Heart right ventricle (tissue), 16 donors: Measurements from ENCODE around the gene WDR41. TPM values are rescaled to one million over a fixed set of nuclear protein-coding genes. Genes with fewer than 3 reads are reported as not detected.

ENCODE experiments used
- ATAC-seq, 8 donors: fragments of 200-7000 bp; cut with Tn5 transposase; one replicate each; pipeline ENCODE4 v1.9.1; 2020; ENCODE audit warnings: mild to moderate bottlenecking in 8 of 8, moderate library complexity in 8 of 8, moderate number of reproducible peaks in 1 of 8
- DNase-seq, 2 donors: peaks; one replicate each; pipeline ENCODE4 v3.0.0-alpha.2; 2020
- H3K27ac ChIP-seq, 10 donors: fragments of 200-600 bp; sonication (generic) in 2 of 10; one replicate each; pipeline versions ENCODE4 v1.5.0 to v1.8.0; 2020 to 2022; ENCODE audit warnings: mild to moderate bottlenecking in 3 of 10
- H3K27me3 ChIP-seq, 7 donors: fragments of 200-600 bp; one replicate each; pipeline ENCODE4 v1.8.0; 2021 to 2022; ENCODE audit warnings: mild to moderate bottlenecking in 2 of 7
- H3K36me3 ChIP-seq, 9 donors: fragments of 200-600 bp; sonication (generic) in 1 of 9; one replicate each; pipeline versions ENCODE4 v1.5.0 to v1.8.0; 2020 to 2022; ENCODE audit warnings: mild to moderate bottlenecking in 2 of 9
- H3K4me1 ChIP-seq, 9 donors: fragments of 200-600 bp; sonication (generic) in 1 of 9; one replicate each; pipeline versions ENCODE4 v1.5.0 to v1.8.0; 2020 to 2022; ENCODE audit warnings: mild to moderate bottlenecking in 4 of 9
- H3K4me3 ChIP-seq, 10 donors: fragments of 200-600 bp; sonication (generic) in 2 of 10; one replicate each; pipeline versions ENCODE4 v1.5.0 to v1.8.0; 2020 to 2022; ENCODE audit warnings: mild to moderate bottlenecking in 7 of 10, moderate library complexity in 2 of 10
- H3K9me3 ChIP-seq, 11 donors: fragments of 200-600 bp in 10 of 11; sonication (generic) in 2 of 11; one replicate each; pipeline versions ENCODE4 v1.5.0 to v1.8.0; 2013 to 2022; ENCODE audit warnings: mild to moderate bottlenecking in 2 of 11, control low read depth in 1 of 11, moderate library complexity in 1 of 11
- CTCF ChIP-seq, 9 donors: fragments of 200-600 bp; sonication (generic) in 2 of 9; IDR thresholded peaks; one replicate each; pipeline versions ENCODE4 v1.5.0 to v1.8.0; 2021 to 2022; ENCODE audit warnings: antibody characterized with exemption in 9 of 9, mild to moderate bottlenecking in 5 of 9, moderate library complexity in 1 of 9
- WGBS, 2 donors: extraction: QIAGEN DNeasy Blood & Tissue Kit; methylation state at CpG; one replicate each; pipeline ENCODE4 v1.1.7; 2013; ENCODE audit warnings: inconsistent platforms in 1 of 2; 5-methylcytosine and 5-hydroxymethylcytosine counted together
- intact Hi-C, 10 donors: fragments of 100-400 bp; cut with DNase I; formaldehyde crosslinking; loops; one replicate each; pipeline versions ENCODE4 v1.11.1 to v1.14.2; 2022
- polyA plus RNA-seq, 2 donors: library from polyadenylated mRNA; stranded (reverse); fragments of 200-250 nt; gene quantifications; one replicate each; pipeline ENCODE4 v1.2.3, GENCODE V29; 2013
- total RNA-seq, 10 donors: library from RNA; stranded (reverse); fragmentation: NEBNext Ultra II Directional in 3 of 10; extraction: Animal tissue kit (Norgen Biotek cat#: 25700) in 3 of 10; gene quantifications; one replicate each; pipeline versions ENCODE4 v1.2.1 to v1.2.4, GENCODE V29; 2021 to 2023
- donor health status: Arrhythmogenic right ventricular cardiomyopathy.
- donor health status: ischemic (EF 13 %, LVEDD 7.1; RV severe dilation, severe dysfunction).
- donor health status: healthy with polysubstance abuse.
- donor health status: DM: no; HTN: yes; CAD: no.
- donor health status: DM: no; HTN: no; CAD: no.
- donor health status: ischemic (EF 25% LVEDD 6.9; RV normal size, moderate dysfunction).
- donor health status: ischemic (EF 25% LVEDD 5.7; RV mildly dilated, moderate dysfunction).
- donor health status: healthy.
- donor health status: DM: yes; HTN: yes; CAD: no.
- donor health status: Ischemic cardiomyopathy.
- donor health status: ischemic (EF 35%, LVEDD 5.7; RV mildly dilated, moderate dysfunction).
- donor health status: nonischemic (EF 11% LVEDD 7.7; RV severe dilation, severe dysfunction).
- donor health status: DM: yes; HTN: yes; CAD: no.
- donor health status: PGD.
- donor health status: ischemic (EF 29% LVEDD 5.4; RV normal size, mild dysfunction).
- donor health status: nonischemic (EF 23%, LVEDD 6.1; RV moderate dilation, normal function).

The WDR41 gene
- total and polyA plus RNA-seq, 12 donors, result 7.9 to 44.9 (median 31.8) TPM

- intact Hi-C loops, result loop anchor here in 3 of 10 donors (10.0 kb wide), 1 partner anchor 293 kb away; no protein-coding TSS in a partner anchor
- no peak for TF ChIP-seq CTCF (IDR thresholded peaks at IDR 0.05)
These were observed 54.0 kb downstream of the WDR41 start for GRCh38 chr5:77438071-77438470.

GRCh38 chr5:77437194-77437593 lies 54.9 kb downstream of the WDR41 start:
- ATAC-seq, result no peak
- Histone ChIP-seq H3K27ac (no peak overlapping the region), H3K36me3 (peaks cover 0 to 96% (median 24%) of the 10 kb centered on the region in 9 donors), H3K4me3 (no peak overlapping the region), H3K9me3 (no peaks in the 10 kb centered on the region), H3K4me1 (no peaks in the 10 kb centered on the region), H3K27me3 (no peaks in the 10 kb centered on the region)
- WGBS, 2 donors, result 90 to 91% methylated on average over 5 of the region's 5 CpGs
- peak in 3 of 9 donors; percentile 20 to 41 (median 38) for TF ChIP-seq CTCF (IDR thresholded peaks at IDR 0.05)
- DNase-seq, result no peak
- intact Hi-C loops, result loop anchor here in 3 of 10 donors (10.0 kb wide), 1 partner anchor 292 kb away; no protein-coding TSS in a partner anchor

More at GRCh38 chr5:77438071-77438470, 54.0 kb downstream of the WDR41 start:
- Histone ChIP-seq H3K4me1 (no peaks in the 10 kb centered on the region), H3K27me3 (no peaks in the 10 kb centered on the region), H3K4me3 (no peak overlapping the region), H3K27ac (no peak overlapping the region), H3K9me3 (no peaks in the 10 kb centered on the region), H3K36me3 (peaks cover 0 to 90% (median 18%) of the 10 kb centered on the region in 9 donors)
- DNase-seq (no peak), ATAC-seq (no peak)
- WGBS, 2 donors, result 60 to 70% methylated on average over 3 of the region's 3 CpGs

GRCh38 chr5:77431719-77432118 lies 60.4 kb downstream of the WDR41 start:
- no peak for DNase-seq
- WGBS, 2 donors, result 94 to 95% methylated on average over 1 of the region's 1 CpG
- ATAC-seq, result no peak
- Histone ChIP-seq H3K36me3 (peaks cover 0 to 94% (median 28%) of the 10 kb centered on the region in 9 donors), H3K27ac (no peak overlapping the region), H3K4me1 (no peaks in the 10 kb centered on the region), H3K27me3 (no peaks in the 10 kb centered on the region), H3K9me3 (no peaks in the 10 kb centered on the region), H3K4me3 (no peak overlapping the region)
- TF ChIP-seq CTCF (IDR thresholded peaks at IDR 0.05), result no peak
- intact Hi-C loops, result loop anchor here in 3 of 10 donors (10.0 kb wide), 1 partner anchor 287 kb away; no protein-coding TSS in a partner anchor

GRCh38 chr5:77431286-77431685 lies 60.8 kb downstream of the WDR41 start:
- H3K4me1 ChIP-seq, result no peaks in the 10 kb centered on the region
- intact Hi-C loops, result loop anchor here in 3 of 10 donors (10.0 kb wide), 1 partner anchor 286 kb away; no protein-coding TSS in a partner anchor
- DNase-seq, result no peak

More at GRCh38 chr5:77431286-77431685, 60.8 kb downstream of the WDR41 start:
- peaks cover 0 to 95% (median 28%) of the 10 kb centered on the region in 9 donors for H3K36me3 ChIP-seq
- TF ChIP-seq CTCF (IDR thresholded peaks at IDR 0.05), result no peak
- no peak for ATAC-seq
- 98 to 99% methylated on average over 3 of the region's 3 CpGs for WGBS, 2 donors
- H3K27ac ChIP-seq, result no peak overlapping the region
- no peaks in the 10 kb centered on the region for H3K9me3 ChIP-seq
- H3K27me3 ChIP-seq, result no peaks in the 10 kb centered on the region
- no peak overlapping the region for H3K4me3 ChIP-seq
